GM12878 (cell line): ENCODE results near the gene TMEM259. TPM values are rescaled to one million over a fixed set of nuclear protein-coding genes. Genes with fewer than 3 reads are reported as not detected.

ENCODE experiments used
- ATAC-seq: fragments of 200-7000 bp; cut with Tn5 transposase; 3 replicates; pipeline ENCODE4 v1.9.1; 2020; ENCODE audit warnings: mild to moderate bottlenecking, moderate library complexity
- BruUV-seq: library from RNA; stranded (reverse); fragments of 400-500 nt; replicated peaks from 2 replicates; lab custom pipeline; 2021; lab: Mats Ljungman, UMichigan
- CTCF ChIA-PET: fragments of 300-600 bp; sonication (Branson Sonifier 250); formaldehyde crosslinking; extraction: SDS; loops from one replicate; lab custom pipeline; 2021; ENCODE audit warnings: inconsistent platforms; lab: Yijun Ruan, JAX
- POLR2A ChIA-PET: fragments of 350-600 bp; formaldehyde crosslinking; extraction: SDS; loops from one replicate; lab custom pipeline; 2021; ENCODE audit warnings: inconsistent platforms; lab: Charles Lee
- RAD21 ChIA-PET: fragments of 300-600 bp; sonication (Branson Sonifier 250); formaldehyde crosslinking; loops from one replicate; lab custom pipeline; 2023; ENCODE audit warnings: antibody characterized with exemption; ENCODE audit not compliant: unreplicated experiment; lab: Charles Lee
- SMC1A ChIA-PET: fragments of 300-600 bp; sonication (Branson Sonifier 250); formaldehyde crosslinking; loops from one replicate; lab custom pipeline; 2023; ENCODE audit not compliant: unreplicated experiment, uncharacterized antibody; lab: Charles Lee
- DNase-seq: peaks from one replicate; pipeline ENCODE4 v3.0.0-alpha.2; 2011; ENCODE audit warnings: low read depth, low spot score
- FAIRE-seq: peaks from 3 replicates; lab custom pipeline; 2011; peaks lifted over from hg19 to GRCh38; lab: Jason Lieb, UNC
- H2AFZ ChIP-seq: 2 replicates; pipeline ENCODE4 v1.6.0; 2011; ENCODE audit warnings: low read depth, low read length, control low read depth; ENCODE audit not compliant: control insufficient read depth
- H3K27ac ChIP-seq: 2 replicates; pipeline ENCODE4 v1.5.1; 2011; ENCODE audit warnings: control low read depth; ENCODE audit not compliant: control insufficient read depth, insufficient read depth
- H3K27me3 ChIP-seq, 2 experiments: replicated peaks in 1 of 2; 2 replicates each; pipeline versions ENCODE4 v1.6.0 to v1.6.1; 2011; ENCODE audit warnings: low read length in 1 of 2; ENCODE audit not compliant: control insufficient read depth in 2 of 2, insufficient read depth in 2 of 2
- H3K36me3 ChIP-seq, 2 experiments: 2 replicates each; pipeline ENCODE4 v1.5.1; 2011; ENCODE audit warnings: low read length in 1 of 2; ENCODE audit not compliant: control insufficient read depth in 2 of 2, insufficient read depth in 2 of 2
- H3K4me1 ChIP-seq: 2 replicates; pipeline ENCODE4 v1.6.1; 2011; ENCODE audit warnings: mild to moderate bottlenecking, low read length, moderate library complexity, mixed read lengths; ENCODE audit not compliant: control insufficient read depth, insufficient read depth
- H3K4me2 ChIP-seq: 2 replicates; pipeline ENCODE4 v1.6.0; 2011; ENCODE audit warnings: control low read depth; ENCODE audit not compliant: control insufficient read depth, insufficient read depth
- H3K4me3 ChIP-seq: fragments of 200-600 bp; sonication (generic); 2 replicates; pipeline ENCODE4 v1.5.1; 2016
- H3K79me2 ChIP-seq: 2 replicates; pipeline ENCODE4 v1.6.0; 2011; ENCODE audit warnings: low read length; ENCODE audit not compliant: control insufficient read depth, insufficient read depth
- H3K9ac ChIP-seq: 2 replicates; pipeline ENCODE4 v1.8.0; 2011; ENCODE audit warnings: low read length, control low read depth, mixed read lengths; ENCODE audit not compliant: control insufficient read depth, insufficient read depth
- H3K9me3 ChIP-seq: replicated peaks from 3 replicates; pipeline ENCODE4 v1.5.1; 2011; ENCODE audit warnings: mild to moderate bottlenecking, low read length; ENCODE audit not compliant: control insufficient read depth, insufficient read depth
- H4K20me1 ChIP-seq: 2 replicates; pipeline ENCODE4 v1.6.0; 2011; ENCODE audit not compliant: control insufficient read depth, insufficient read depth
- BHLHE40 ChIP-seq, 2 experiments: fragments of 450-650 bp in 1 of 2; IDR thresholded peaks; 2 replicates each; pipeline ENCODE4 v1.6.1; 2011 to 2017; ENCODE audit warnings: low read depth in 2 of 2, borderline replicate concordance in 1 of 2, improper control_type of control experiment in 1 of 2, low read length in 1 of 2, mild to moderate bottlenecking in 1 of 2
- BMI1 ChIP-seq: fragments of 450-650 bp; IDR thresholded peaks from 2 replicates; pipeline ENCODE4 v1.6.1; 2016; ENCODE audit warnings: mild to moderate bottlenecking, moderate library complexity, borderline replicate concordance
- CBX5 ChIP-seq: sonication (generic); IDR thresholded peaks from 2 replicates; pipeline ENCODE4 v1.6.1; 2016; ENCODE audit warnings: low read depth, moderate library complexity, mild to moderate bottlenecking, inconsistent platforms
- CREB1 ChIP-seq: IDR thresholded peaks from 2 replicates; pipeline ENCODE4 v1.6.1; 2012; ENCODE audit warnings: low read depth, mild to moderate bottlenecking, inconsistent platforms
- KLF5 ChIP-seq: fragments of 450-650 bp; IDR thresholded peaks from 2 replicates; pipeline ENCODE4 v1.6.1; 2014; ENCODE audit warnings: mild to moderate bottlenecking; ENCODE audit not compliant: partially characterized antibody
- POU2F2 ChIP-seq: IDR thresholded peaks from 3 replicates; pipeline ENCODE4 v1.6.1; 2011; ENCODE audit warnings: low read depth, mild to moderate bottlenecking, low read length, borderline replicate concordance
- RB1 ChIP-seq: fragments of 450-650 bp; formaldehyde crosslinking; IDR thresholded peaks from 2 replicates; pipeline ENCODE4 v1.6.1; 2017; ENCODE audit warnings: mild to moderate bottlenecking, borderline replicate concordance
- SIX5 ChIP-seq: IDR thresholded peaks from 2 replicates; pipeline ENCODE4 v1.6.1; 2011; ENCODE audit warnings: mild to moderate bottlenecking, low read depth, low read length, moderate library complexity; ENCODE audit not compliant: severe bottlenecking
- ZNF24 ChIP-seq: fragments of 450-650 bp; IDR thresholded peaks from 2 replicates; pipeline ENCODE4 v1.6.1; 2017; ENCODE audit warnings: antibody characterized with exemption, mild to moderate bottlenecking
- WGBS: methylation state at CpG from one replicate; pipeline ENCODE4 v1.1.6; 2016; ENCODE audit warnings: low lambda C conversion rate; ENCODE audit not compliant: insufficient replicate concordance, insufficient coverage; ENCODE audit errors: missing lambda C conversion rate; 5-methylcytosine and 5-hydroxymethylcytosine counted together
- in situ Hi-C: fragments of 300-500 bp; cut with MboI; formaldehyde crosslinking; loops from 9 replicates; pipeline ENCODE4 v1.14.3; 2018; ENCODE audit warnings: mixed read lengths
- intact Hi-C: fragments of 100-400 bp; cut with micrococcal nuclease; formaldehyde crosslinking; loops from one replicate; pipeline ENCODE4 v1.14.2; 2022; ENCODE audit not compliant: unreplicated experiment
- polyA plus RNA-seq, 11 experiments: library from polyadenylated mRNA; depleted of rRNA in 4 of 11; unstranded in 6 of 11; stranded (reverse) in 5 of 11; fragments of >200 nt; fragmentation: Nextera tagmentation in 4 of 11; fragmentation: Illumina TruSeq in 1 of 11; extraction: Ambion mirVana in 4 of 11; extraction: Trizol in 1 of 11; gene quantifications; 1 replicate in 1 of 11; 2 replicates in 10 of 11; pipeline versions ENCODE4 v1.2.1 to v1.2.3, GENCODE V29; 2011 to 2016; ENCODE audit warnings: inconsistent platforms in 2 of 11, missing spikeins in 2 of 11, low read depth in 1 of 11
- total RNA-seq, 4 experiments: library from RNA; depleted of rRNA in 3 of 4; stranded (reverse); fragments of >200 nt in 3 of 4; fragmentation: Illumina TruSeq in 1 of 4; extraction: Trizol in 1 of 4; gene quantifications; 2 replicates each; pipeline versions ENCODE4 v1.2.1 to v1.2.3, GENCODE V29; 2013 to 2021
- TF ChIP-seq, protein P1 (sequence below): fragments of 450-650 bp; formaldehyde crosslinking; IDR thresholded peaks from 2 replicates; pipeline ENCODE4 v1.4.0; 2022; ENCODE audit warnings: mild to moderate bottlenecking, moderate library complexity
- TF ChIP-seq, protein P2 (sequence below): IDR thresholded peaks from 2 replicates; pipeline ENCODE4 v1.6.1; 2011; ENCODE audit warnings: low read depth, mild to moderate bottlenecking, low read length, moderate library complexity, borderline replicate concordance; ENCODE audit errors: extremely low read depth
- TF ChIP-seq, protein P3 (sequence below): IDR thresholded peaks from 2 replicates; pipeline ENCODE4 v1.6.1; 2011; ENCODE audit warnings: mild to moderate bottlenecking, low read depth, low read length, moderate library complexity; ENCODE audit not compliant: insufficient replicate concordance
- TF ChIP-seq, protein P4 (sequence below): IDR thresholded peaks from 2 replicates; pipeline ENCODE4 v1.6.1; 2012; ENCODE audit warnings: low read depth, low read length, improper control_type of control experiment

Gene TMEM259
- total and polyA plus RNA-seq, 10 of the 15 experiments (the other 5 are each of a cell fraction or from before 2014, with no cell fraction given), result 0.43 to 184 (median 62.0) TPM

DNA sequence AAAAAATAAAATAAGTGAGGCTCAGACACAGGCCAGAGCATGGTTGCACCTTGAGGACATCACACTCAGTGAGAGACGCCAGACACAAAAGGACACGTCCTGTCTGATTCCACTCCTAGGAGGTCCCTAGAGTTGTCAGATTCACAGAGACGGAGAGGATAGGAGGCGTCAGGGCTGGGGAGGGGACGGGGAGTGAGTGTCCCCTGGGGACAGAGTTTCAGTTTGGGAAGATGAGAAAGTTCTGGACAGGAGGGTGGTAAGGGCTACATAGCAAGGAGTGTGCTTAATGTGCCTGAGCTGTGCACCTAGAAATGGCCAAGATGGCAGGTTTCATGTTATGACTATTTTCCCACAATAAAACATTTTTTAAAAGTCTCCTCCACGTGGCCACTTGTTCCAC, 22.9 kb downstream of the TMEM259 start:
- Histone ChIP-seq H3K9ac (no peak overlapping the region), H2AFZ (no peak overlapping the region), H3K27ac (no peak overlapping the region), H3K27me3 (peaks cover 3 to 5% of the 10 kb centered on the region in 2 experiments; a peak in 3 of 4 replicates), H3K36me3 (no peaks in the 10 kb centered on the region; a peak in 2 of 4 replicates), H4K20me1 (no peaks in the 10 kb centered on the region), H3K79me2 (no peaks in the 10 kb centered on the region), H3K4me3 (no peak overlapping the region), H3K4me2 (no peak overlapping the region), H3K9me3 (no peaks in the 10 kb centered on the region), H3K4me1 (no peaks in the 10 kb centered on the region; the same call in 1 of the 2 replicates)
- DNase-seq (no peak), ATAC-seq (no peak), FAIRE-seq (no peak)
- no TSS peak for BruUV-seq
- WGBS, result 10% methylated on average over 6 of the region's 6 CpGs
- in situ Hi-C loops, result no loop called here
- RAD21 ChIA-PET, result interaction anchor here (3.3 kb wide), 1 partner anchor 14 kb away, joined by 11 read pairs; the partner anchor contains the start of gene WDR18
- POLR2A ChIA-PET, result interaction anchor here (0.5 to 0.6 kb wide), 2 partner anchors 57 to 237 kb away, joined by 5 read pairs; no protein-coding TSS in a partner anchor
- CTCF ChIA-PET, result interaction anchor here (1.2 to 2.6 kb wide), 5 partner anchors 14 to 140 kb away, joined by 3 to 11 read pairs (median 4); partner anchors contain the start of gene WDR18
- intact Hi-C loops, result loop anchor here (5.0 kb wide), 1 partner anchor 136 kb away; no protein-coding TSS in a partner anchor
- SMC1A ChIA-PET, result no interaction called here
- TF ChIP-seq KLF5 (no peak), CREB1 (no peak), POU2F2 (no peak), CBX5 (no peak), BHLHE40 (IDR thresholded peaks at IDR 0.05; ENCODE audit: borderline replicate concordance in 1 of 2, low read depth in 2 of 2, low read length in 1 of 2) (no peak), RB1 (no peak), SIX5 (no peak), BMI1 (no peak), ZNF24 (no peak)
- TF ChIP-seq, protein P1, sequence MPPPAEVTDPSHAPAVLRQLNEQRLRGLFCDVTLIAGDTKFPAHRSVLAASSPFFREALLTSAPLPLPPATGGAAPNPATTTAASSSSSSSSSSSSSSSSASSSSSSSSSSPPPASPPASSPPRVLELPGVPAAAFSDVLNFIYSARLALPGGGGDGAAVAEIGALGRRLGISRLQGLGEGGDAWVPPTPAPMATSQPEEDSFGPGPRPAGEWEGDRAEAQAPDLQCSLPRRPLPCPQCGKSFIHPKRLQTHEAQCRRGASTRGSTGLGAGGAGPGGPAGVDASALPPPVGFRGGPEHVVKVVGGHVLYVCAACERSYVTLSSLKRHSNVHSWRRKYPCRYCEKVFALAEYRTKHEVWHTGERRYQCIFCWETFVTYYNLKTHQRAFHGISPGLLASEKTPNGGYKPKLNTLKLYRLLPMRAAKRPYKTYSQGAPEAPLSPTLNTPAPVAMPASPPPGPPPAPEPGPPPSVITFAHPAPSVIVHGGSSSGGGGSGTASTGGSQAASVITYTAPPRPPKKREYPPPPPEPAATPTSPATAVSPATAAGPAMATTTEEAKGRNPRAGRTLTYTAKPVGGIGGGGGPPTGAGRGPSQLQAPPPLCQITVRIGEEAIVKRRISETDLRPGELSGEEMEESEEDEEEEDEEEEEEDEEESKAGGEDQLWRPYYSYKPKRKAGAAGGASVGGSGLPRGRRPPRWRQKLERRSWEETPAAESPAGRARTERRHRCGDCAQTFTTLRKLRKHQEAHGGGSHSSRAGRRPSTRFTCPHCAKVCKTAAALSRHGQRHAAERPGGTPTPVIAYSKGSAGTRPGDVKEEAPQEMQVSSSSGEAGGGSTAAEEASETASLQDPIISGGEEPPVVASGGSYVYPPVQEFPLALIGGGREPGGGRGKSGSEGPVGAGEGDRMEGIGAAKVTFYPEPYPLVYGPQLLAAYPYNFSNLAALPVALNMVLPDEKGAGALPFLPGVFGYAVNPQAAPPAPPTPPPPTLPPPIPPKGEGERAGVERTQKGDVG, result no peak
- TF ChIP-seq, protein P2, sequence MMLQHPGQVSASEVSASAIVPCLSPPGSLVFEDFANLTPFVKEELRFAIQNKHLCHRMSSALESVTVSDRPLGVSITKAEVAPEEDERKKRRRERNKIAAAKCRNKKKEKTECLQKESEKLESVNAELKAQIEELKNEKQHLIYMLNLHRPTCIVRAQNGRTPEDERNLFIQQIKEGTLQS, result no peak
- TF ChIP-seq, protein P3, sequence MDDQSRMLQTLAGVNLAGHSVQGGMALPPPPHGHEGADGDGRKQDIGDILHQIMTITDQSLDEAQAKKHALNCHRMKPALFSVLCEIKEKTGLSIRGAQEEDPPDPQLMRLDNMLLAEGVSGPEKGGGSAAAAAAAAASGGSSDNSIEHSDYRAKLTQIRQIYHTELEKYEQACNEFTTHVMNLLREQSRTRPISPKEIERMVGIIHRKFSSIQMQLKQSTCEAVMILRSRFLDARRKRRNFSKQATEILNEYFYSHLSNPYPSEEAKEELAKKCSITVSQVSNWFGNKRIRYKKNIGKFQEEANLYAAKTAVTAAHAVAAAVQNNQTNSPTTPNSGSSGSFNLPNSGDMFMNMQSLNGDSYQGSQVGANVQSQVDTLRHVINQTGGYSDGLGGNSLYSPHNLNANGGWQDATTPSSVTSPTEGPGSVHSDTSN, result no peak
- TF ChIP-seq, protein P4, sequence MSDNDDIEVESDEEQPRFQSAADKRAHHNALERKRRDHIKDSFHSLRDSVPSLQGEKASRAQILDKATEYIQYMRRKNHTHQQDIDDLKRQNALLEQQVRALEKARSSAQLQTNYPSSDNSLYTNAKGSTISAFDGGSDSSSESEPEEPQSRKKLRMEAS, result no peak
